Endothelial cell of umbilical vein (primary cell): Measurements from ENCODE around the gene CLINT1.

ENCODE experiments used
- EZH2 ChIP-seq: IDR thresholded peaks from 2 replicates; pipeline ENCODE4 v1.6.1; 2012; ENCODE audit warnings: borderline replicate concordance, low read depth, mild to moderate bottlenecking, moderate library complexity, low read length, inconsistent platforms; ENCODE audit not compliant: severe bottlenecking
- POLR2A ChIP-seq: IDR thresholded peaks from 2 replicates; pipeline ENCODE4 v1.6.1; 2012; ENCODE audit warnings: low read depth, mild to moderate bottlenecking, control low read depth, low read length
- POLR2AphosphoS5 ChIP-seq: IDR thresholded peaks from 2 replicates; pipeline ENCODE4 v1.6.1; 2012; ENCODE audit warnings: low read depth, mild to moderate bottlenecking, control low read depth, low read length, moderate library complexity; ENCODE audit not compliant: insufficient read depth
- TF ChIP-seq, protein P1 (sequence below), 2 donors: IDR thresholded peaks; 1 replicate in 1 of 2; 2 replicates in 1 of 2; pipeline ENCODE4 v1.5.1; 2011; ENCODE audit warnings: low read length in 2 of 2, mild to moderate bottlenecking in 2 of 2, moderate library complexity in 2 of 2, control low read depth in 1 of 2, inconsistent platforms in 1 of 2, low read depth in 1 of 2; ENCODE audit not compliant: insufficient read depth in 1 of 2; ENCODE audit errors: extremely low read depth in 1 of 2

DNA sequence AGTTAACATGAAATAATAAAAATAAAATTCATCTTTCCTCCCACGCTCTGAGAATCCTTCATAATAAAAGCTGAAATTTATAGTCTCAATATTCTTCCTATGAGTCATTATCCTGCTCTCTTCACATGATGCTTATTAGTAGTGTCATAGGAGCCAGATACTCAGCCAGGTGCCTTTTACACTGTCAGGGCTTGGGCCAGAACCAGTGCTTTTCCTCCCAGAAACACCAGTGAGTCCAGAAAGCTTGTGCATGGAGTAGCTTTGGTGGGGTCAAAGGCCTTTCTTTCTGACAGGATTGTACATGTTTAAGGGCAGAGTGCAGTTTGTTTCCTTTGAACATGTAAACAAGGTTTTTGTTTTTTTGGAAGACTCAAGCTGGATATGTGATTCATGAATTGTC, 108.6 kb downstream of the CLINT1 start:
- TF ChIP-seq EZH2 (no peak), POLR2AphosphoS5 (no peak), POLR2A (no peak)
- TF ChIP-seq, protein P1, sequence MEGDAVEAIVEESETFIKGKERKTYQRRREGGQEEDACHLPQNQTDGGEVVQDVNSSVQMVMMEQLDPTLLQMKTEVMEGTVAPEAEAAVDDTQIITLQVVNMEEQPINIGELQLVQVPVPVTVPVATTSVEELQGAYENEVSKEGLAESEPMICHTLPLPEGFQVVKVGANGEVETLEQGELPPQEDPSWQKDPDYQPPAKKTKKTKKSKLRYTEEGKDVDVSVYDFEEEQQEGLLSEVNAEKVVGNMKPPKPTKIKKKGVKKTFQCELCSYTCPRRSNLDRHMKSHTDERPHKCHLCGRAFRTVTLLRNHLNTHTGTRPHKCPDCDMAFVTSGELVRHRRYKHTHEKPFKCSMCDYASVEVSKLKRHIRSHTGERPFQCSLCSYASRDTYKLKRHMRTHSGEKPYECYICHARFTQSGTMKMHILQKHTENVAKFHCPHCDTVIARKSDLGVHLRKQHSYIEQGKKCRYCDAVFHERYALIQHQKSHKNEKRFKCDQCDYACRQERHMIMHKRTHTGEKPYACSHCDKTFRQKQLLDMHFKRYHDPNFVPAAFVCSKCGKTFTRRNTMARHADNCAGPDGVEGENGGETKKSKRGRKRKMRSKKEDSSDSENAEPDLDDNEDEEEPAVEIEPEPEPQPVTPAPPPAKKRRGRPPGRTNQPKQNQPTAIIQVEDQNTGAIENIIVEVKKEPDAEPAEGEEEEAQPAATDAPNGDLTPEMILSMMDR (IDR thresholded peaks at IDR 0.05; ENCODE audit: extremely low read depth in 1 of 2, insufficient read depth in 1 of 2, low read depth in 1 of 2, low read length in 2 of 2) = no peak
